ENCODE measurements around the gene DEDD2.

DEDD2 gene

DNA sequence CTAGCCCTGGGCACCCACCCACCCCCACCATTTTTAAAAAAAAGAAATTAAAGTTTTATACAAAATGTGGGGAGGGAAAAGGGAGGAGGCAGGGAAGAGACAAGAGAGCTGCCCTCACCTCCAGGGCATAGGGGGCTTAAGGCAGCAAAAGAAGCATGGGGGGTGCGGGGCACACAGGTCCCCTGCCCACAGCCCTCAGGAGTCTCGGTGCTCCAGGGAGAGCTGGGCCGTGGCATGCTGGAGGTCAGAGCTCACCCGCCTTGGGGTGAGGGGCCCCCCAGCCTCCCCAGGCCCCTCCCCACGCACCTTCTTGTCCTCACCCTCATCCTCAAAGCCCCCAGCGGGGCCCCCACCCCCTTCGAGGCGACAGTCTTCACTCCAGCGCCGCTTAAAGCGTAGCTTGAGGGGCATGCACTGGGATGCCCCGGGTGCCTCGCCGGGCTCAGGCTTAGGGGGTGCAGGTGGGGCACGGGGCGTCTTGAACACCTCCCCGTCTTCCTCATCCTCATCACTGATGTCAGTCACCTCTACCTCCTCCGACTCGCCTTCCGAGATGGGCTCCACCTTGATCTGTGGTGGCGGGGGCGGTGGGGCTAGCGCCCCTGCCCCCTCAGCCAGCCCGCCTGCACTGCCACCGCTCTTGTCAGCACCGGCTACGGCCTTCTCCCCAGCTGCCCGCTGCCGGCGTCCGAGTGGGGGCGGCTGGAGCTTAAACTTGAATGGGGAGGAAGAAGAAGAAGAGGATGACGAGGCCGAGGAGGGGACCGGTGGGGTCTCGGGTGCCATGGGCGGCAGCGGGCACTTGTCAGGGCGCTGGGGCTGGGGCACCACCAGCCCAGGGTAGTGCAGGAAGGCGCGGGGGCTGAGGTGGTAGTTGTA is 31.0 kb upstream of the DEDD2 start:
- DNase-seq: no peak

GRCh38 chr19:42247640-42248199 is 30.2 kb upstream of the DEDD2 start:
- no peak for DNase-seq

DNA sequence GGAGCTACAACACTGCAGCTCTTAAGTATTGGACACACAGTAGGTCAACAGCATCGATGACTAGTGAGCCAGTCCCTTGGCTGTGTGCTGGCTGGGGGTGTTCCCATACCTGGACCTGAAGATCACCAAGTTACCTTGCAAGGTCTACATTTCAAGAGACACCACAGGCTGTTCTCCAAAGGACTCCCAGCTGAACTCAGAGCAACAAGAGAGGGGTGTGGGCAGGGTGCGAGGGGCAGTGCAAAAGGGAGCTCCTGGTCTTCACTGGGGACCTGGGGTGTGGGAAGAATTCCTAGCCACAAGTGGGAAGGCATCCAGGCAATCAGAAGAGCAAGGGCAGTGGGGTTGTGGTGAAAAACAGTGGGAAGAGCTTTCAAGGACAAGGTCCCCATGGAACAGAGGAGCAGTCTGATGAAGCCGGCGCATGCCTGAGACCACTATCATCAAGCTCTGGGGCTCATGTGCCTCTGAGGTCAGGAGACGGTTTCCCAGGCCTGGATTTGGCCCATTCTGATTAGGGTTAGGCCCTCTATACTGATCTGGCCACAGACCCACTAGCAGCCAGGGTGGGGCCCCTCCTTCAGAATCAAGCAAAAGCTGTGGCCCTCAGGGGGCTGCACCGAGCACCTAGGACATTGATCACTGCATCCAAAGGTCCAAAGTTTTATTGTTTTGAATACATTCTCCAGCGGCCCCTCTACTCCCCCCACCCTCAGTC is 29.6 kb upstream of the DEDD2 start:
- DNase-seq: no peak

GRCh38 chr19:42246143-42246921 is 28.9 kb upstream of the DEDD2 start:
- DNase-seq: no peak

DNA sequence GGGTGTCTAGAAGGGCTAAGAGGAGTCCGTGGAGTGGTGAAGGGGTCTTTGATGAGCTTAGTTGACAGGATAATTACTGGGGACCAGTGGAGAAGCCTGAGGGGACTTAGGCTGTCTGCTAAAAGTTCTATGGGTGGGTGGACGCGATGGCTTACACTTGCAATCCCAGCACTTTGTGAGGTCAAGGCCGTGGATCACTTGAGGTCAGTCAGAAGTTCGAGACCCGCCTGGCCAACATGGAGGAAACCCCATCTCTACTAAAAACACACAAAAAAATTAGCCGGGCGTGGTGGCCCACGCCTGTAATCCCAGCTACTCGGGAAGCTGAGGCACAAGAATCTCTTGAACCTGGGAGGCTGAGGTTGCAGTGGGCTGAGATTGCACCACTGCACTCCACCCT is 27.8 kb upstream of the DEDD2 start:
- DNase-seq: no peak

- DNase-seq: peak; percentile 93
These were observed 27.1 kb upstream of the DEDD2 start for GRCh38 chr19:42244347-42245220.

DNA sequence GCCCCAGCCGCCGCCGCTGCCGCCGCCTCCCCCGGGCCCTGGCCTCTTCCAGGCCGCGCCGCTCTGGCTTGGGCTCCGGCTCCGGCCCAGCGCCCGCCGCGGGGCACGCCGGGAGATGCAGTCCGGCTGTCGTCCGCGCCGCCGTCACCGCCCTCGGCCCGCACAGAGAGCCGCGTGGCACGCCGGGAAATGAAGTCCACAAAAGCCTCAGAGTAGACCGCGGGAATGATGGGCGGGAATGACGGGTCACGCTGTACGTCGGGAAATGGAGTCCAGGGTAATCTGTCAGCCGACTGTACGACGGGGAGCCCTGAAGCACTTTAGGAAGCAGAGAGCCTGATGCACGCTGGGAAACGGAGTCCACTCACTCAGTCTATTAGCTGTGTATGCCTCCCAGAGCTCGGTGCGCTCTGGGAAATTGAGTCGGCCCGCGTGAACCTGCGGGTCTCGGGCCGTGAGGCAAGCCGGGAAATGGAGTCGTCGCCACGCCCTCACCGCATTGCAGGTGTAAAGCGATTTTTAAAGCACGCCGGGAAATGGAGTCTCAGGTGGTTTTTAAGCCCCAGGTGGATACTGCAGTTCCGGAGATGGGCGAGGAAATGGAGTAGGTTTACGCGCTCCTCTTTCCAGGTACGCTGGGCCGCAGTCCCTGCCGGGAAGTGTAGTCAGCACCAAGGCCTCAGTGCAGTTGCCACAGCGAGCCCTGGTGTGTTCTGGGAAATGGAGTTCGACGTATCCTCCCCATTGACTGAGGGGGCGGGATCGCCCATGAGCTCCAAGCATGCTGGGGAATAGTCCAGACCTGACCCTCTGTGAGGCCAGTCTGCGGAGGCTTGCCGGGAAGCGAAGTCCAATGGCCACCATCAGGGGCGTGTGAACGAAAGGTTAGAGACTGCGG is 25.3 kb upstream of the DEDD2 start, which contains the start of gene GSK3A:
TSS of gene GSK3A (minus strand) at position 91 of the 898 bp plus-strand sequence. CDS start 137 bp downstream, outside the sequence.
- peak; percentile 100 for DNase-seq

- no peak for DNase-seq
These were observed 24.6 kb upstream of the DEDD2 start for GRCh38 chr19:42242069-42242511.

DNA sequence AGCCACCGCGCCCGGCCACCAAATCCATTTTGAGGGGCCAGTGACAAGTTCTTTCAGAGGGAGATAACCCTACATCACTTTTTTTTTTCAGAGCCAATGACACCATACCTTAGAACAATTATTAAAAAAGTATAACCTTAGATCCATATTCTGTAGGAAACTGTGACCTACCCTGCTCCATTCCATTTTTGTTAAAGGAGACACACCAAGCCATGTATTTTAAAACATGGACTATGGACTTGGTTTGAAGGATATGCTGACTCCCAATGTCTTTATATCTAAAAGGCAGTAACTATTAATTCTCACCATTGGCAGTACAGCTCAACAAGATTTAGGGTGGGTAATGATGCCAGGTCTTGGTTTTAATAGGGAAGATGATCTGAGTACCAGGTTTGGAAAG is 23.8 kb upstream of the DEDD2 start:
- DNase-seq: no peak

- DNase-seq: no peak
These were observed 22.2 kb upstream of the DEDD2 start for GRCh38 chr19:42239544-42240220.

DNA sequence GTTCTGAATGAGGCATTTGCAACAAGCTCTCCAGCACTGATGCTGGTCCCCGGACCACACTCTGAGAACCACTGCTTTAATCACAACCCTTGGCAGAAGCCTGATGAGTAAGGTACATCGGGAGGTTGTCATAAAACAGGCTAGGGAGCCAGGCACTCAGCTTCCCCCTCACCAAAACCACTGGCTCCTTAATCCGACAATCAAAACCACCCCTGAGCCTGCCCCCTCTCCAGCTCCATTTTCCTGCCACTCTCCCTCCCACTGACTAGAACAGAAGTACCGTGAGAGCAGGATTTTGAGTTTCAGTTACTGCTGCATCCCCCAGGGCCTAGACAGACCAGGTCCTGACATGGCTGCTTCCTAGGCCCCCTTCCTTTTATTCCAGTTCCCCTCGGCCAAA is 17.7 kb upstream of the DEDD2 start:
- no peak for DNase-seq

- DNase-seq: no peak
These were observed 16.9 kb upstream of the DEDD2 start for GRCh38 chr19:42234364-42234763.

- DNase-seq: no peak
These were observed 16.3 kb upstream of the DEDD2 start for GRCh38 chr19:42233678-42234292.

DNA sequence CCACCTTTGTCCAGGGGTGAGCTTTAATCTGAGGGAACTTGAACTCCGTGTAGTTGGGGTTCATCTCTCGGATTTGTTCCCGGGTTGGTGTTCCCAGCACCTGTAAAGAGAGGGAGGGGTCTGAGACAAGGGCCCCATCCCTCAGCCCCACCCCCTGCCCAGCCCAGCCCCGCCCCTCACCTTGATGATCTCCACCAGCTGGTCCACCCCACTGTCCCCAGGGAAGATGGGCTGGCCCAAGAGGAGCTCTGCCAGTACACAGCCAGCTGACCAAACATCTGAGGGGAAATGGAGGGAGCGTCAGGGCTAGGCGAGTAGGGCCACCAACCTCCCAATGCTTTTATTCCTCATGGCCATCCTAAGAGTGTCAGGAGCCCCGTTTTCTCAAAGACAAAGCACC is 15.6 kb upstream of the DEDD2 start:
- DNase-seq: no peak

DNA sequence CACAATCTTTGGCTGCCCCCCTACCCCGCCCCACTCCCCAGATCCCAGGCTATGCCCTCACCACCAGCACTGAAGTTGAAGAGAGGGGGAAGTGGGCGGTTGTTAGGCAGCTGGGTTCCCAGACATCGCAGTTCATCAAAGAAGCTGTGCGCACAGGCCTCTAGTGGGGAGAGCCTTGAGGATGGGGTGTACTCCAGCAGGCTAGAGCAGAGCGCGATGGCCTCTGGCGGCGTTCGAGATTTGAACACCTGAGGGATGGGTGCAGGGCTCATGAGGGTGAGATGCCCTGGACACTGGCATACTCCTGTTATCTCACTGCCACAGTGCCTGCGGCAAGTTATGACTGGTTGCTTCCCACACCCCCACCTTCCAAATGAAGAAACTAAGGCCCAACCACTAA is 15.0 kb upstream of the DEDD2 start:
- no peak for DNase-seq

DNA sequence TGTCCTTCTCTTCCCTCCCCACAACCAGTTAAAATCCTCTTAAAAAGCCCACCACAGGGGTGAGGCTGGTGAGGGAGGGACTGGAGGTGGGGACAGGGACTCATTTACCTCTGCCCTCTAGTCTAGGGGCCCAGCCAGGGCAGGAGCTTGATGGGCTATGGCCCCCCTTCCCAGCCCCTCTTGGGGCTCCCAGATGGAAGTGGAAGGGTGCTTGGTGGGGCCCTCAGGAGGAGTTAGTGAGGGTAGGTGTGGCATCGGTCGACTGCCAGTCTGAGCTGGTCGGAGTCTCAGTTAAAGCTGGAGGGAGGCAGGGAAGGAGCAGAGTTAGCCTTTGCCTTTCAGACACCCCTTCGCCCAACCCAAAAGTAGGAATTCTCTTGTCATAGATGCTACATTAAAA is 13.1 kb upstream of the DEDD2 start:
- no peak for DNase-seq

- no peak for DNase-seq
These were observed 12.4 kb upstream of the DEDD2 start for GRCh38 chr19:42229855-42230351.

DNA sequence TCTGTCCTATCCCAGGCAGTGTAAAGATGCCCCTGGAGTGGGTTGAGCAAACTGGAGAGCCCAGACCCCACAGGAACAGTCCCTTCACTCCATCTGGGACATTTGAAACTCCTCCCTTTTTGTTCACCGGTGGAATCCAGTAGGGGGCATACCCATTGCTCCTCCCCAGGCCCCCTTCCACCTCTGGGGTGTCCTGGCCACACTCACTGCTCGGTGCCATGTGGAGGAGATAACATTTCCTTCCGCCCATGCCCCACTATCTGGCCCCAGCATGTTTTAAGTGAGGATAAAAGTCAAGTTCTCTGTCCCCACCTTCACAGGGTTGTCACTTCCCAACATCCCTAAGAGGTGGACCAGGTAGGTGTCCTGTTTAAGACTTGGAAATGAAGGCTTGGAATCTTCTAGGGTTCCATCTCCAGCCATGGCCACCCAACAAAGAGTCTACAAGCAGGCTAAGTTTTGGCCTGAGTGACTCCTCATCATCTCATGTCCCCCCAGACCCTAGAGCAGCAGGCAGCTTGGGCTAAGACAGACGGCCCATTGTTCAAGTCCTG is 11.9 kb upstream of the DEDD2 start:
- DNase-seq: no peak

GRCh38 chr19:42228641-42229040 is 11.2 kb upstream of the DEDD2 start:
- no peak for DNase-seq

Data from NCI-H1105 (cell line).